Ramos (cell line): ENCODE measurements around the gene MON2.
"Not testable (repeated sequence)": the region's sequence is repeated elsewhere in the genome, so short reads cannot be mapped to it uniquely, and the experiment has no call there.

ENCODE experiments used
- in situ Hi-C: fragments of 300-500 bp; cut with MboI; formaldehyde crosslinking; loops from one replicate; pipeline ENCODE4 v1.14.3; 2022; ENCODE audit warnings: low sequenced_read_pairs; ENCODE audit not compliant: unreplicated experiment

MON2 gene, protein sequence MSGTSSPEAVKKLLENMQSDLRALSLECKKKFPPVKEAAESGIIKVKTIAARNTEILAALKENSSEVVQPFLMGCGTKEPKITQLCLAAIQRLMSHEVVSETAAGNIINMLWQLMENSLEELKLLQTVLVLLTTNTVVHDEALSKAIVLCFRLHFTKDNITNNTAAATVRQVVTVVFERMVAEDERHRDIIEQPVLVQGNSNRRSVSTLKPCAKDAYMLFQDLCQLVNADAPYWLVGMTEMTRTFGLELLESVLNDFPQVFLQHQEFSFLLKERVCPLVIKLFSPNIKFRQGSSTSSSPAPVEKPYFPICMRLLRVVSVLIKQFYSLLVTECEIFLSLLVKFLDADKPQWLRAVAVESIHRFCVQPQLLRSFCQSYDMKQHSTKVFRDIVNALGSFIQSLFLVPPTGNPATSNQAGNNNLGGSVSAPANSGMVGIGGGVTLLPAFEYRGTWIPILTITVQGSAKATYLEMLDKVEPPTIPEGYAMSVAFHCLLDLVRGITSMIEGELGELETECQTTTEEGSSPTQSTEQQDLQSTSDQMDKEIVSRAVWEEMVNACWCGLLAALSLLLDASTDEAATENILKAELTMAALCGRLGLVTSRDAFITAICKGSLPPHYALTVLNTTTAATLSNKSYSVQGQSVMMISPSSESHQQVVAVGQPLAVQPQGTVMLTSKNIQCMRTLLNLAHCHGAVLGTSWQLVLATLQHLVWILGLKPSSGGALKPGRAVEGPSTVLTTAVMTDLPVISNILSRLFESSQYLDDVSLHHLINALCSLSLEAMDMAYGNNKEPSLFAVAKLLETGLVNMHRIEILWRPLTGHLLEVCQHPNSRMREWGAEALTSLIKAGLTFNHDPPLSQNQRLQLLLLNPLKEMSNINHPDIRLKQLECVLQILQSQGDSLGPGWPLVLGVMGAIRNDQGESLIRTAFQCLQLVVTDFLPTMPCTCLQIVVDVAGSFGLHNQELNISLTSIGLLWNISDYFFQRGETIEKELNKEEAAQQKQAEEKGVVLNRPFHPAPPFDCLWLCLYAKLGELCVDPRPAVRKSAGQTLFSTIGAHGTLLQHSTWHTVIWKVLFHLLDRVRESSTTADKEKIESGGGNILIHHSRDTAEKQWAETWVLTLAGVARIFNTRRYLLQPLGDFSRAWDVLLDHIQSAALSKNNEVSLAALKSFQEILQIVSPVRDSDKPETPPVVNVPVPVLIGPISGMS (N-terminal part only)

DNA sequence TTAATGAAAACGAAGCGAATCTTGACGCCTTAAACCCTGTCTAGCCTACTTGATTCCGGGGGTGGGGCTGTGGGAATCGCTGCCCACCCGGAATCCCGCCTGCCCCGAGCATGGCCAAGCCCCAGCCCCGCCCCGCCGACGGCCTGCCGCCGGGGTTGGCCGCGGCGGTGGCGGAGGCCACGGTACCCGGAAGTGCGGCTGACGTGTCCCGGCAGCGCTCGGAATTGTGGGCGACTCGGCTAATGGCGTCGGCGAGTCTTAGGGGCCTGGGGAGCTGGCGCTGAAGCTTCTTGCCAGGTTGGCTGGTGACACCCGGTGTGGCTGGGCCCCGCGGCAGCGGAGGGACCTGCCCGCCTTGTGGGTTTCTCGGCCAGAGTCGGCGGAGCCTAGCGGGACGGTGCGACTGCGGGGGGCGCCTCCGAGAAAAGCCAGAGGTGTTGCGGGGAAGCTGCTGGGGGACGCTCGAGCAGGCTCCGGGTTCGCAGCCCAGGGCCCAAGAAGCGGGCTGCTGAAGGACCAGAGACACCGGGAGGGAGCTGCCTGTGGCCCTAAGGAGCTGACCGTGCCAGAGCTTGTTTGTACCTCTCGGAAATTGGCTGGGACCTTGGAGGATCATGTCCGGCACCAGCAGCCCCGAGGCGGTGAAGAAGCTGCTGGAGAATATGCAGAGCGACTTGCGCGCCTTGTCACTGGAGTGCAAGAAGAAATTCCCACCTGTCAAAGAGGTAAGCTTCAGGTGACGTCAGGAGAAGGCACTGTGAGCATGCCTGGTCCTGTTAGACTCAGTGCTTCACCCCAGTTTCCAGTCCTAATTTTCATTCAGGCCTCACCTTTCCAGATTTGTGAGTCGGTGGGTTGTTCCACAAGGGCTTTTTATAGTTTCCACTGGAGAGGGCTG, at the start of gene MON2:
Gene MON2 (plus strand): TSS at position 233 of the 898 bp plus-strand sequence. CDS start 382 bp downstream, at position 615.
- in situ Hi-C loops, result no loop called here

DNA sequence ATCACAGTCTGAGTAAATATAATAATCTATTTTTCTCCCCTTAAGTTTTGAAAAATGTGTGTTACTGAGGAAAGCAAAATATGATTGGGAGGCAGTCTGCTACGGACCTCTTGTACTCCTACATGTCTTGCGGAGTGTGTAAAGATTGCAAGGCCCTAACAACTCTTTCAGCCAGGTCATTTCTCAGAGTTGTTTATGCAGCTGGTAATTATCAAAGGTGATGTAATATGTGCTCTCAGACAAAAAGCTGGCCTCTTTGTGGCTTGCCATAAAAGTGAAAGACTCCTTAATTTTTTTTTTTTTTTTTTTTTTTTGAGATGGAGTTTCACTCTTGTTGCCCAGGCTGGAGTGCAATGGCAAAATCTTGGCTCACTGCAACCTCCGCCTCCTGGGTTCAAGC, 40.5 kb upstream of the MON2 start:
- in situ Hi-C loops, result no loop called here

DNA sequence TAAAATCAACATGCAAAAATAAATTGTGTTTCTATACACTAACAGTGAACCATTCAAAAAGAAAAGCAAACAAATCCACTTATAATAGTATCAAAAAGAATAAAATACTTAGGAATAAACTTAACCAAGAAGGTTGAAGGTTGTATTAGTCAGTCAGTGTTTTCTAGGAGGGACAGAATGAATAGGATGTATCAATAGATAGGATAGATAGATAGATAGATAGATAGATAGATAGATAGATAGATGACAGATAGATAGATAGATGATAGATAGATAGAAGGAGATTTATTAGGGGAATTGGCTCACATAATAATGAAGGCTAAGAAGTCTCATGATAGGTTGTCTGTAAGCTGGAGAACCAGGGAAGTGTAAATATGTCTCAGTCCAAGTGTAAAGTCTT, 37.2 kb upstream of the MON2 start:
- in situ Hi-C loops, result no loop called here

DNA sequence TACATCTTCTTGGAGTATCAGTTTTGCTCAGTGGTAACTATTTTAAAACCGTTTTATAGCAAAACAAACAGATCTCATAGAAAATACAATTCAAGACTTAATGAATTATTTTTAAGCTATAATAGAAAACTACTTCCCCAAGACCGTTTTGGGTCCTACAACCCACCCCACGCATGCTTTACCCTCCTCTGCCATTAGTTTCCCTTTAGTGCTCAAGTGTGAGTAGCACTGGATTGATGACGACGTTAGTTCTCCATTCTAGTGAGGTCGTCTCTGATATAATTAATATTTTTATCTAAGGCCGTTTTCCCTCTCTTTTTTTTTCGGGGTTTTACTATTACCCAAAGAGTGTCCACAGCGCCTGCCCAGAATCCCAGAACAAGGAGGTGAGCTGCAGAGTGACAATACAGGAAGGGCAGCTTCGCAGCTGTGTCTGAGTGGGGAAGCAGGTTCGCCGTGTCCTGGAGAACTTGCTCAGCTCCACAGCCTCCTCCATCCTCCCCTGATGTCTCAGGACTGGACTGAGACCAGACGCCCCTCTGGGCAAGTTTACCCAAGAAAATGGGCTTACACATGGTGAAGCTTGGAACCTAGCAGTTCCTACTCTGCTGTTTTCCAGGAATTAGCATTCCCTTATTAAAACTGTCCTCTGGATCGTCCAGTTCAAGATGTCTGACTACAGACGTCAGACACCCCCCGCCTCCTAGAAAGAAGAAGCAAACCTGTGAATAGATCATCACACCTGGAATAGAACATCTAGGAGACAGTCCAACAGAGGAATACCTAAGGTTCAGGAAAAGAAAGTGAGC, 31.9 kb upstream of the MON2 start:
- in situ Hi-C loops, result loop anchor here (5.0 kb wide), 1 partner anchor 358 kb away; no protein-coding TSS in a partner anchor

DNA sequence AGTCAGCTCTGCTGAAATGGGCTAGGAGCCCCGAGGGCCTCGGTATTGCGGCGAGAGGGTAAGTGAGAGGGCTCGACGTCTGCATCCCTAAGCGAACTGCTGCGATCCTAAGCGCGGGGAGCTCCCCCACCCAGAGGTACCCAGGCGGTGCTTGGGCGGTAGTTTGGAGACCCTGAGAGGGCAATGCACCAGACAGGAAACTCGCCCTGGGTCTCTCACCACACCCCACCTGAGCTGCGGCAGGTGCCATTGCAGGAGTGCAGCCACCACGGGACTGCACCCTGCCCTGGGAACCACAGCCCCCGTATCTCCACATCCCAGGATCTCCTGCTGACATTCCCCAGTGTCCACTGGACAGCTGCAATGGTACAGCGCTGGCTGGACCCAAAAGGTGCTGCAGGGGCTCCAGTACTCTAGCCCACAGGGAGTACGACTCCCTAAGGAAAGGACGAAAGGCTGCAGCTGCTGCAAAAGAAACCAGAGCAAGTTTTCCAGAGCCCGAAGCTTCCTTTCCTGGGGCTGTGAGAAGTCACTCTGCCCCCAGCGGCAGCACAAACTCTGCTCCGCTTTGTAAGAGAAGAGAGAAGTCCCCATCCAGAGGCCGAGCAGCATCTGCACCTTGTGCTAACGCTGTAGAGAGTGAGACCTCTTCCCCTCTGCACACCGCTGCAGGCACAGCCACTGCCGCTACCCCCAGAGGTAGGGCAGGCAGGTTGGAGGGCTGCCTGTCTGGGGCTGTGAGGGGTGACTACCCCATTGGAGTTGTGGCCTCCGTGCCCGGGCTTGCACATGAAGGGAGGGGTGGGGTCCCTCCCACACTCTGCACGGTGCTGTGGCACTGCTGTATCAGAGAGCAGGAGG, 31.1 kb upstream of the MON2 start:
- in situ Hi-C loops, result loop anchor here (5.0 kb wide), 1 partner anchor 357 kb away; no protein-coding TSS in a partner anchor

DNA sequence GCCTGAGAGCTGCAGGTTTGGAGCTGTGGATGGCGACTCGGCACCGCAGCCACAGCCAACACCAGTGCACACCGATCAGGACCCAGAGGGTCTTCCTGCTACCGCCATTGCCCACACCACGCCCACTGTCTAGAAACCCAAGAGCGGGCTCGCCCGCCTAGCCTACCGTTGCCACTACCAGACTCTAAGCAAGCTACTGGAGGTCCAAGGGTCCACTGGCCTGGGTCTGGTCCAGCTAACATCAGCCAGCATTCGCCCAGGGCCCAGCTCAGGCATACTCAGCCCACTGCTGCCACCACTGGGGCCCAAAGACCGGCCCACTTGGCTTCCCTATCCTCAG, 30.5 kb upstream of the MON2 start:
- in situ Hi-C loops, result loop anchor here (5.0 kb wide), 1 partner anchor 356 kb away; no protein-coding TSS in a partner anchor

DNA sequence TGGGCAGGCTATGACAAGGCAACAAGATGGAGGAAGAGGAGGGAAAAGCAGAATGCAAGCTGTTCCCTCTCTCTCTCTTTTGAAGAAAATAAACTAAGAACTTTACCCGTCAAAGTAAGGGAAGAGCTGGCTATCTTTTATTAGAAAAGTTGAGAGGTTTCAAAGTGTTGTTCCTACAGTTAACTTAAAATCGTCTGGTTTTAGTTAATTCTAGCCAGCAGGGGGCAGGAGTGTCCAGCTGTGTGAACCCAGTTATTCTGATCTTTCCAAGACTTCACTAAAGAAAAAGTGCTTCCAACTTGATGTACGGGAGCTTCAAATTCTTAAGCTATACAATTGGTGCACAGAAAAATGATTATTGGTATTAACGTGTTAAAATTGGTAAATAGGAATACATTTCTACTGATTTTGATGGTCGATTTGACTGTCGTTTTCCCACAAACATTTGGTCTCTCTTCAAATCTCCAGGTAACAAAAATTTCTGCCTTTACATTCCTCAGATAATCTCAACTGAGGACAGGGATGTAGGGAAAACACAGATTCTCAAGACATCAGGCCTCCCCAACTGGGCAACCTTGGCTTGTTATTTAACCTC, 28.4 kb upstream of the MON2 start:
- in situ Hi-C loops, result loop anchor here (5.0 kb wide), 1 partner anchor 354 kb away; no protein-coding TSS in a partner anchor

DNA sequence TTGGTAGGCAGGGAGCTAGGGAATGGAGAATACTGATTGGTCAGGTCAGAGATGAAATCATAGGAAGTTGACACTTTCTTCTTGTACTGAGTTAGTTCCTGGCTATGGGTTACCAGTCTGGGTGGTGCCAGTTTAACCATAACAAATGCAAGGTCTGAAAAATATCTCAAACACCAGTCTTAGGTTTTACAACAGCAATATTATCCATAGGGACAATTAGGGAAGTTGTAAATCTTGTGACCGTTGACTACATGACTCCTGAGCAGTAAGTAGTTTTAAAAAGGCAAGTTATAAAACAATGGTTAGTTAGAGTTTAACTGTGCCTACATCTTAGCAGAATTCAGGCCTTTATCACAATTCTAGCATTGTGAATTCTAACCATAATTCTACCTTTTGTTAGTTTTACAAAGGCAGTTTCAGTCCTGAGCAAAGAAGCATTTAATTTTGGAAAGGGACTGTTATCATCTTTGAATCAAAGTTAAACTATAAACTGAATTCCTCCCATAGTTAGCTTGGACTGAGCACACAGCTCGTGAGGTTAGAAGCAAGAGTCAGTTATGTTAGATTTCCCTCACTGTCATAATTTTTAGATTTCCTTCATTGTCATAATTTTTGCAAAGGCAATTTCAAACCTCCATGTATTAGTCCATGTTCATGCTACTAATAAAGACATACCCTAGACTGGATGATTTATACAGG, 19.7 kb upstream of the MON2 start:
- in situ Hi-C loops, result no loop called here

DNA sequence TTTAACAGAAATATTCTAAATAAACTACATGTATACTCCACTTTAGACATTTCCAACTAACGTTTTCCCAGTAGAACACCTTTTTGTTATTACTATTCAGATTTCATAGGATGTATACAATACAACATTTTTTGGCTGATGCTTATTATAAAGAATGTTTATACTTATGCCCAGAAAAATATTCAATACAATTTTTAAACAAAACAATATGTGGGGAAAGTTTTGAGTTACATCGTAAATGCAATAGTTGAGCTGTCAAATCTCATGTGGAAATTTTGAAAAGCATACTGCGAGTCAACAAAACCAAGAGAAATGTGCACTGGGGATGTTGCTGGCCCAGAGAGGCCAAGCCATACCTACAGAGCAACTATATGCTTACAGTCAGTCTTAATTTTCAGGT, 18.2 kb upstream of the MON2 start:
- in situ Hi-C loops, result no loop called here

DNA sequence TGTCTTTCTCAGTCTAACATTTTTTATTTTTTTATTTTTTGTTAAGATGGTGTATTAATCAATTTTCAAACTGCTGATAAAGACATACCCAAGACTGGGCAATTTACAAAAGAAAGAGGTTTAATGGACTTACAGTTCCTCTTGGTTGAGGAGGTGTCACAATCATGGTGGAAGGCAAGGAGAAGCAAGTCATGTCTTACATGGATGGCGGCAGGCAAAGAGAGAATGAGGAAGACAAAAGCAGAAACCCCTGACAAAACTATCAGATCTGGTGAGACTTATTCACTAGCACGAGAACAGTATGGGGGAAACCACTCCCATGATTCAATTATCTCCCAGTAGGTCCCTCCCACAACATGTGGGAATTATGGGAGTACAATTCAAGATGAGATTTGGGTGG, 11.2 kb upstream of the MON2 start:
- in situ Hi-C loops, result not testable (repeated sequence)

DNA sequence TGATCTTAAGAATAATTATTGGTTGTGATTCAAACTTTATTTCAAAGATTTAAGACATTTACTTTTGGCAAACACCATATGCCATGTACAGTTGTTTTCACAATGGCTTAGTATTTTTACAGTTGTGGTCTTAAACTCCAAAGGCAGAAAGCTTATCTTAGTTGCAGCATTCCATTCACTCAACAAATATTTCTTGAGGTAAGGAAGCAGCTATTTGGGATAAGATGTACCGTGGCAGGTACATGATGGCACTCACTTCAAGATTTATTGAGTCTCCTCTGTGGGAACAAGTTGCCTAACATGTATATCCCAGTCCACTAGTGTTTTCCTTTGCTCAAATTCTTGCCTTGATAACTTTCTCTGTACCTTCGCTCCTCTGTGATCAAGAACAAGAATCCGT, 8.0 kb upstream of the MON2 start:
- in situ Hi-C loops, result no loop called here

DNA sequence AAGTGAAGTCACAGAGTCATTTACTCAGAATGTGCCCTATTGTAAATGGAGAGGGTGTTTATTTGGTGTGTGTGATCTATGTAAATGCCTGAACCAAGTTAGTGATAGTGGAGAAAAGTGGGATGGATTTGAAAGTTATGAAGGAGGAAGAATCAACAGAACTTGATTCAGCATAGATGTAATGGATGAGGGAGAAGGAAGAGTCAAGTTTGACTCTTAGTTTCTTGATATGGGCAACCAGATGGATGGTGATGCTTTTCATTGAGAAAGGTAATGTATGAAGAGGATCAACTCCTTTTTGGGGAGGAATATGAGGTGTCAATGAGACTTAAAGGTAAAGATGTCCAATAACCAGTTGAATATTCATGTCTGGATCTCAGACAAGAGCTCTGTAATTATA, 6.7 kb upstream of the MON2 start:
- in situ Hi-C loops, result no loop called here

DNA sequence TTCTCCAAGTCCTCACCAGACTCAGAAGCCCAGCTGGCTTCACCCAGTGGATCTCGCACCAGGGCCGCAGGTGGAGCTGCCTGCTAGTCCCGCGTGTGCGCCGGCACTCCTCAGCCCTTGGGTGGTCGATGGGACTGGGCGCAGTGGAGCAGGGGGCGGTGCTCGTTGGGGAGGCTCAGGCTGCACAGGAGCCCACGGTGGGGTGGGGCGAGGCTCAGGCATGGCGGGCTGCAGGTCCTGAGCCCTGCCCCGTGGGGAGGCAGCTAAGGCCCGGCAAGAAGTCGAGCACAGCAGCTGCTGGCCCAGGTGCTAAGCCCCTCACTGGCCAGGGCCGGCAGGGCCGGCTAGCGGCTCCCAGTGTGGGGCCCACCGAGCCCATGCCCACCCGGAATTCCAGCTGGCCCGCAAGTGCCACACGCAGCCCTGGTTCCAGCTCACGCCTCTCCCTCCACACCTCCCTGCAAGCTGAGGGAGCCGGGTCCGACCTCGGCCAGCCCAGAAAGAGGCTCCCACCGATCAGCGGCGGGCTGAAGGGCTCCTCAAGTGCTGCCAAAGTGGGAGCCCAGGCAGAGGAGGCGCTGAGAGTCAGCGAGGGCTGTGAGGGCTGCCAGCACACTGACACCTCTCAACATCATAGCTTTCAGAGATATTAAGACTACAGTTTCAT, 5.3 kb upstream of the MON2 start:
- in situ Hi-C loops, result not testable (repeated sequence)

DNA sequence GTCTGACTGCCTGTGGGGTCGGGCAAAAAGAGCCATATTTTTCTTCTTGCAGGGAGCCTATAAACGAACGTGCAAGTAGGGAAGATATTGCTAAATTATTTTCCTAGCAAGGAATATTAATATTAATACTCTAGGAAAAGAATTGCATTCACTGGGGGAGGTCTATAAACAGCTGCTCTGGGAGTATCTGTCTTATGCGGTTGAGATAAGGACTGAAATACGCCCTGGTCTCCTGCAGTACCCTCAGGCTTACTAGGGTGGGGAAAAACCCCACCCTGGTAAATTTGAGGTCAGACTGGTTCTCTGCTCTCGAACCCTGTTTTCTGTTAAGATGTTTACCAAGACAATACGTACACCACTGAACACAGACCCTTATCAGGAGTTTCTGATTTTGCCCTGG, 3.4 kb upstream of the MON2 start:
- in situ Hi-C loops, result not testable (repeated sequence)

DNA sequence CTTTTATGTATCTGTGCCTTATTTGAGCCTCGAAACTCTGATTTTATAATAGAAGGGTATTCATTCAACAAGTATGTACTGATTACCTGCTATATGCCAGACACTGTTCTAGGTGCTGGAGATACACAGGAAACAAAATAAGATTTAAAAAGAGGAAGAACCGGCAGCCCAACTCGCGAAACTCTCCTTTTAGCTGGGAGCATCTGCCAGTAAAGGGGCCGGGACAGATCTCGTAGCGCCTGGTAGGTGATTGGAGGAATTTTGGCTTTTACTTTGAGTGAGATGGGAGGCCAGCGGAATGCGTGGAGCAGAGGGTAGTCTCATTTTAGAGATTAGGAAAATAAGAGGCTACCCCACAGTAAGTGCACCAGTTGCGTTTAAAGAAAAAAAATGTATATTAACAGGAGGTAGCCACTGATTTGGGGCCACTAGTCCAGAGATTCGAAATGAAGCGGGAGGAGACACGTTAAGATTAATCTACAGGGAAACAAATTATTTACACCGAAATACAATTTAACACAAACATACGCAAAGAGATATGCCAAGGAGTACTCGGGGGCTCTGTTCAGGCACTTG, 520 bp upstream of the MON2 start:
- in situ Hi-C loops, result no loop called here

DNA sequence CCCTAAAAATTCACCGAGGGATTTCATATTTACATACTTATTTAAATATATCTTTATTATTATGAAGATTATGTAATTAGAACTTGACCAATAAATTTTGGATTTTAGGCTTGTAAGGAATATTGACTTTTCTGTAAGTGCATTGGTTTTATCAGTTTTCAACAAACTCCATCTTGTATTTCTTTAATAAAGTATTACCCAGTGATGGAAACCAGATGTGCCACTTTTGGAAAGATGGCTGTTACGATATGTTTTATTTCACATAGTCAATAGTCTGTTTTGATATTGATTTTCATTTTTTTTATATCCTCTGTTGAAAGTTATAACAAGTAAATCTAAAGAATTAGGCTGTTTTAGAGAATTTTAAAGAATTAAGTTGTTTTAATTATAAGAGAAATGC, 1.8 kb downstream of the MON2 start:
- in situ Hi-C loops, result no loop called here
